Myocyte (in vitro differentiated cells): Measurements from ENCODE around the gene TTYH2. TPM values are rescaled to one million over a fixed set of nuclear protein-coding genes. Genes with fewer than 3 reads are reported as not detected.
A peak's percentile ranks its signal among the peaks of the same experiment; 100 is the strongest.

Experiments
- DNase-seq: peaks from one replicate; pipeline ENCODE4 v3.0.0-alpha.2; 2012; ENCODE audit warnings: low read depth
- total RNA-seq: library from RNA; depleted of rRNA; stranded (reverse); fragments of >200 nt; gene quantifications from 2 replicates; pipeline ENCODE4 v1.2.3, GENCODE V29; 2014

Gene TTYH2
- total RNA-seq, 1 donor from 2014 or later, result 1.4 TPM

DNA sequence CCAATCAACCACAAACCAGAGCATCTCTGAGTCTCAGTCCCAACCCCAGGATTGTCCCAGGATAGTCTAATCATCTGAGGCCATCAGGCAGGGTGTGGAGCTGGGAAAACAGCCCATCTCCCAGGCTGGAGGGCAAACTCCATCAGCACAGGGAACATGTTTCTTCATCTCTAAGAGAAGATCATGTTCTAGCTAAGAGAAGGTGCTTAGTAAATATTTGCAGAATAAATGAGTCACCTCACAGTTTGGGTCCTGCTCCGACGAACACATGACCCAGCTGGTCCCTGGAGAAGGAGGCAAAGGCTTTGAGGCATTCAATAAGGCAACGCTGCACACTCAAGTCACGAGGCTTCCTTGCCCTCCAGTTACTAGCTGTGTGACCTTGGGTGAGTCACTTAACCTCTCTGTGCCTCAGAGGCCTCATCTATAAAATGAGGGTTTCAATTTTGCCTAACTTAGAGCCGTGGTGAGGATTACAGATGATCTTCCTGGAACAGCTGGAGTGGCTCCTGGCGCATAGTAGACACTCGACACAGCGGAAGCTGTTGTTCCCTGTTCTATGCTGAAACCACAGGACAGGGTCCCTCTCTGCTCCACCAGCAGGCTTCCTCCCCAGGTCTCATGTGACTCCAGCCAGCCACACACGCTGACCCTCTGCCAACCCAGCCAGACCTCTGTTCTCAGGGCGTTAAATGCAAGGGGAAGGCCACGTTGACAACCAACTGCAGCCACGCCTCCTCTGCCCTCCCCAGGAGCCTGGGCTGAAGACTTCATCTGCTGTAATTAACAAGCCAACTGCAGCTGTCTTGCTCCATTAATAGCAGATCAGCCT, 20.2 kb upstream of the TTYH2 start:
- peak; percentile 97 for DNase-seq

DNA sequence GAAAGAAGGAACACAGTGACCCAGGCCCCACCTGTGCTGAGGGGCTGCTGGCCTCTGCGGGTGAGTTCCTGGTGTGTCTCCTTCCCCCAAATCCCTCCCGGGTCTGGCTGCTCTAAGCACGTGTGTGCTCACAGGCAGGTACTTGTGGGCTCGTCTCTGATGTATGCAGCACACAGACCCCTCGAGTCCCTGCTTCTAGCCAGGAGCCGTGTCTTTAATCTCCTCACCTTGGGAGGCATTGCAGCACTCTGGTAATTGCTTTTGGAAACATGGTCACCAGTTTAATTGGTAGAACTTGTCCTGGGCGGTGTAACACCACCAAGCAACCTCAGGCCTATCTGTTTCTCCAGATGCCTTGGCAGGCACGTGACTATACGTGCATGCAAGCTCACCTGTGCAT, 18.7 kb upstream of the TTYH2 start:
- DNase-seq, result no peak

DNA sequence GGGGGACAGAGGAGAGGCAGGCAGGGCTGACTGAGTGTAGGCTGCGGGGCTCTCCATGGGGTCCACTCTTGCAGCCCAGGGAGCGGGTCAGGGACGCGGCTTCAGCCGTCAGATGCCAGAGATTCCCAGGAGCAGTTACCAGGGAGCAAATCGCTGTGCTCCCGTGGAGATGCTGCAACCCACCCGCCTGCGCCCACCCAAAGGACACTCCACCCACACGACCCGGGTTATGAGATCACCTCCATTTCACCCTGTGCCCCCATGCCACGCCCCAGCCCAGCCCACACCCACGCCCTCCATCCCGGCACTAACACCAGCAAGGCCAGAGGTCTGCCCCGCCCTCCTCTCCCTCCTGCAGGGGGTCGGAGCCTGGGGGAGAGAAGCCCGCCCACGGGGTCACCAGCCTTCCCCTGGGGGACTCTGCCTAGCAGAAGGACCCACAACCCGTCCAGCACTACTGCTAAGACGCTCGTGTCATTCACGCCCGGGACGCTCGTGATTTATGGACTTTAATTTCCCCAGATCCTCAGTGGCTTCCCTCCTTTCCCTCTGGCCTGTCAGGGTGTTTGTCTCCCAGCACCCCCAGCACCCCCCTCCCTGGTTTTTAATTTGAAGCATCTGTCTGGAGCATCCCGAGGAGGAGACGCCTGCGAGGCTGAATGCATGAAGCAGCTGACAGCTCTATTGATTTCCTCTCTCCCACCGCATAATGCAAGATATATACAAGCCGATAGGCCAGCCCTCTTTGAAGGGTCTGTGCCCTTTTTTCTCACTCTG, 16.6 kb upstream of the TTYH2 start:
- no peak for DNase-seq

DNA sequence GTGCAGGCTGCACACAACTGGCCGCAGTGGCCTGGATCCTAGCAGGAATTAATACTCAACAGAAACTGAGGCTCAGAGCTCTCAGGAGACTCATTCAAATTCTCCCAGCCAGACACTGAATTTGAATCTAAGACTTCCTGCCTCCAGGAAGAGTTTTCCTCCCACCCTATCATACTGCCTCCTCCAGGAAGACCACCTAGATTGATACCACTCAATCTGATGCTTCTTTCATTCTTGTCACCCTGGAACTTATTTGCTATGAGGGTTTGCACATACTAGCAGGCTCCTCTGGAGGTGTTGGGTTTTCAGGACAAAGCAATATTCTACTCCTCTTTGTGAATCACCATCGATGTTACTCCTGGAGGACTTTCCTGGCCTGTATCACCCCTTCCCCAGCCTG, 15.6 kb upstream of the TTYH2 start:
- no peak for DNase-seq

DNA sequence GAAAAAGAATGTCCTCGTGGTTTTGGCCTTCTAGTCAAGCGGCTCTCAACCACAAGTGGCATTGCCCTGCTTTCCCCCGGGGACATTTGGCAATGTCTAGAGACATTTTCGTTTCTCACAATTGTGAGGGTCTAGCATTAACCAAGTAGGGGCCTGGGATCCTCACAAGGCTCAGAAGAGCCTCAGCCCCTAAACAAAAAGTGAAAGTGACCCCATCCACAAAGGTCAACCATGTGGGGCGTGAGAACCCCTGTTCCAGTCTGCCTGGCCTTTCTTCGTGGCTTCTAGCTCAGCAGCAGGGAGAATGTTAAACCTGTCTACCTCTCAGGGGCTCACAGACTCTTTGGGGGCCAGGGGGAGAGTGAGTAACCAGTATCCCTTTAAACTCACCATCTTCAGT, 14.7 kb upstream of the TTYH2 start:
- DNase-seq, result no peak

DNA sequence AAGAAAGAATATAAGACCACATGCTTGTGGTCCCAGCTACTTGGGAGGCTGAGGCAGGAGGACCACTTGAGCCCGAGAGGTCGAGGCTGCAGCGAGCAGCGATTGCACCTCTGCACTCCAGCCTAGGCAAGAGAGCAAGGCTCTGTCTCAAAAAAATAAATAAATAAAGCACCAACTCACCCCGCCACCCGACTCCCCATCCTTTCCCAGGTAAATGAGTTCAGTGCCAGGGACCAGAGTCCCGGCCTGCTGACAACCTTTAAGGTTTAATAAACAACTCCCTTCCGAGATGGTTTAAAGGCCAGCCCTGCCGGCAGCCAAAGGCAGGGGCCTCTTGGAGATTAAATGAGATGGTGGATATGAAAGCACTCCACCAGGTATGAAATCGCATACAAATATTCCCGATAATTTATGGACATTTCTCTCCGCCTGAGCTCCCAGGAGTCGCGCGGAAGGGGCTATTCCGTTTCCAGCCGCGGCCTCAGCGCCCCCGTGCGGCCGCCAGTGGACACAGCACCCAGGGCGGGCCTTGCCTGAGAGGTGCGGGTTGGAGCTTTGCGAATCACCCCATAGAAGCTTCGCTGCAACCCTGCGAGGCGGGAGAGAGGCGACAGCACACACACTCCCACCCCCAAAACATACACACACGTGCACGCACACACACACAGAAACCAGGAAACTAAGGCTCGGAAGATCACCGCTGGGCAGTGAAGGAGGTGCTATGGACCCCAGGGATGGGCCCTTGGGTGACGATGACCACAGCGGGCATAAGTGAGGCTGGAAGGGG, 13.9 kb upstream of the TTYH2 start:
- DNase-seq, result no peak

DNA sequence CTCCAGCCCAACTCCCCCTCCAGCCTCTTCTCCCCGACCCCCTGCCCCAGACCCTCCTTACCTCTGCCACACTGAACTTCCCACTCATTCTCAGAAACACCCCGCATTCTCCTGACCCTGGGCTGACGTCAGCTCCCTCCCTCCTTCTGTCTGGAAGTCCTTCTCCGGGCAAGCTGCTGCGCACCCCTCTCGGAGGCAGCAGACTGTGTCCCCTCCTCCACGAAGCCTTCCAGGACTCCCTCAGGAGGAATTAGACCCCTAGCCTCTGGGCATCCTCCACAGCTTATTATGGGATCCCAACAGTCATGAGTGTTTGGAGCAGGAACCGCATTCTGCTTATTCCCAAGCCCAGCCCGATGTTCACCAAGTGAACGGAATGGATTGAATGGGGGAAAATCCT, 13.3 kb upstream of the TTYH2 start:
- DNase-seq, result no peak

DNA sequence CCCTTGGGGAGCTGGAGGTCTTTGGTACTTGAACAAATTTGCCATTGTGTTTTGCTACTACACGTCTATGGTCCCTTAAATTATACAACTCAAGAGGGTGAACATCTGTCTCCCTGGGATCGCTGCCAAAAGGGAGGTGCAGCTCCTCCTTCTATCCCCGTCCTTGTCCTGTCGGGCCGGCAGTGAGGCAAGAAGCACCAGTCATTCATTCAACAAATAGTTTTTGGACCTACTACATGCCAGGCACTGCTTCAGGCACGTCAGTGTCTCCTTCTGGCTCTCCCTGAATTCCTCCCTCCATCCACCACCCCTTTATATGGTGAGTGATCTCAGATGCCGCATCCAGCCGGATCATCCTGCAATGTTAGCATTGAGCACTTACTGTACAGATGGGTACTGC, 12.1 kb upstream of the TTYH2 start:
- DNase-seq, result peak; percentile 81

DNA sequence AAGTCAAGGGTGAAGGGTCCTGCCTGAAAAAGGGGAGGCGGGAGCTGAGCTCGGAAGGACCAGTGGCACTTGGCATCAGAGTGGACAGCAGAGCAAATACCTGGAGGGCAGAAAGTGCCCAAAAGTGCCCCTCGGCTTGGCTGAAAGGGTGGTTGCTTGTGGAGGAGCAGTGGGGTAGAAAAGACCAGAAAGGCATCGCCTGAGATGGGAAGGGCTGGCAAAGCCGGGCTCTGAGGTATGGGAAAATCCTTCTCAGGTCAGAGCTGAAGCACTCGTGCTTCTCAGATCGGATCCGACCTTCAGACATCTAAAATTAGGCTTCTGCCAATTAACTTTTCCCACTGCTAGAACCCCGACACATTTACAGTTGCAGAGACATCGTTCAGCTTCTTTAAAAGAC, 11.4 kb upstream of the TTYH2 start:
- DNase-seq, result no peak

DNA sequence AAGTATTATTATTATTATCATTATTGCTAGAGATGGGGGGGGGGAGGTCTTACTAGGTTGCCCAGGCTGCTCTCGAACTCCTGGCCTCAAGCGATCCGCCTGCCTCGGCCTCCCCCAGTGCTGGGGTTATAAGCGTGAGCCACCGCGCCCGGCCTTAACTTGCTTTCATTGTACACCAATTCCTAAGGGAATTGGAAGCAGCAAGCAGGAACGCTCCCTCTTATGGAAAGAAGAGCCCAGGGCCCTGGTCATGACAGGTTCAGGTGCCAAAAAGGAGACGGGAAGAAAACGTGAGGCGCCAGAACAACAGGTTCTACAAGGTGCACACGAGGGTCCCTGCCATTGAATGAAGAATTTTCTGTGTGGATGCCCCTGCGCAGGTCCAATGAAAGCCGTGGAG, 10.4 kb upstream of the TTYH2 start:
- DNase-seq, result no peak

DNA sequence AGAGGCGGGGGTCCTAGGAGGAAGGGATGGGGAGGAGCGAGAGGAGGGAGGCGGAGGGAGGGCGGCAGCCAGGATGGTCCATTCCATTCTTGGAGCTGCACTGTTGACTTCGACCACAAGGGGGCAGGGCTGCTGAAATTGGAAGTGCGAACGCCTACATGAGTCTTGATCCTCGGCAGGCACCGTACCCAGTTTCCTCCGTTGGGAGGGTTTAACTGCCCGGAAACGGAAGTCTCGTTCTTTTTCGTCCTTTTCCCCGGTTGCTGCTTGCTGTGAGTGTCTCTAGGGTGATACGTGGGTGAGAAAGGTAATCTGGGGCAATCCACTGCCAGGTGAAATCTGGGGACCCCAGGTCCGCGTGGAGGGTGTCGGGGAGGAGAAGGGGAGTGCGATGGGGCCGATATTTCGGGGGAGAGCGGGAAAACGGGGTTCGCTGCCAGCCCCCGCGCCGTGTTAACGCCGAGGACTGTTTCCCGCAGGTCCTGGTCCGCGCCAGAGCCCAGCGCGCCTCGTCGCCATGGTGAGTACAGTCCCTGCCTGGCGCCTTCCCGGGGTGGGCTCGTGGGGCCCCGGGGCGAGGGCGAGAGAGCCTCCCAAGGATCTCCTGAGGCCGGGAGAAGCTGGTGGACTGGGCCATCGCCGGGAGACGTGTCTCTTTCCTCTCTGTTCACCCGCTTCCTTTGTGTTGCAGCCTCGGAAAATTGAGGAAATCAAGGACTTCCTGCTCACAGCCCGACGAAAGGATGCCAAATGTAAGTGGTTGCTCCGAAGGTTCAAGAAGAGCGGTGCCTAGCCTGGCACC, 9.7 kb upstream of the TTYH2 start, which contains the start of gene RPL38:
Gene RPL38, plus strand, starts transcription at position 240 of the 802 bp plus-strand sequence. Its CDS starts 278 bp downstream, at position 518.
- DNase-seq, result peak; percentile 98

DNA sequence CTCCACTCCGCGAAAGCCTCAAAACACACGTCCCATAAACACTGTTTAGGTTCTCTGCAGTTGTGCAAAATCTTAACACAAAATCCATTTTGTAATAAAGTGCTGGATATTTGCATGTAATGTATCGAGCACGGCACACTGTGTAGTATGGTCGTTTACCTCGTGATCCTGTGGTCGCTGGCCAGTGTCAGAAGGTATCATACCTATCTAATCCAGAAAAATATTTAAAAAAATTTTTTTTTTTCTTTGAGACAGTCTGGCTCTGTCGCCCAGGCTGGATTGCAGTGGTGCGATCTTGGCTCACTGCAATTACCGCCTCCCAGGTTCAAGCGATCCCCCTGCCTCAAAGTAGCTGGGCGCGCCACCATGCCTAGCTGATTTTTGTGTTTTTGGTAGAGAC, 8.9 kb upstream of the TTYH2 start:
- no peak for DNase-seq

DNA sequence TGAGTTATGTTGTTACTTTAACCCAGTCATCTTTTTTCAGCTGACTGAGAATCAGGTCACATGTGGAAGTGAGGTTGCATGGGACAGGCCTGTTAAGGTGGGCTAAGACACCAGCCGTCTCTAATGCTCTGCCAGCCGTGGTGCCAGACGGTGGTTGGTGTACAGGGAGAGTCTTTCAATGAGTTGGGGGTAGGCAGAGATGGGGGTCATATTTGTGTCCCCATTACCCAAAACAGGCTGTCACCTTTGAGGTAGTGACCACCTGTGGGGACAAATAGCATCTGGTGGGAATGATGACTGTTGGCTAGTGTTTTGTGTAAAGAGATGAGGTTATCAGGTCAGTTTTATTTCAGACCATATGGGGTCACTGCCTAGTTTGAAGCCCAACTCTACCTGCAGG, 8.1 kb upstream of the TTYH2 start:
- DNase-seq, result no peak

DNA sequence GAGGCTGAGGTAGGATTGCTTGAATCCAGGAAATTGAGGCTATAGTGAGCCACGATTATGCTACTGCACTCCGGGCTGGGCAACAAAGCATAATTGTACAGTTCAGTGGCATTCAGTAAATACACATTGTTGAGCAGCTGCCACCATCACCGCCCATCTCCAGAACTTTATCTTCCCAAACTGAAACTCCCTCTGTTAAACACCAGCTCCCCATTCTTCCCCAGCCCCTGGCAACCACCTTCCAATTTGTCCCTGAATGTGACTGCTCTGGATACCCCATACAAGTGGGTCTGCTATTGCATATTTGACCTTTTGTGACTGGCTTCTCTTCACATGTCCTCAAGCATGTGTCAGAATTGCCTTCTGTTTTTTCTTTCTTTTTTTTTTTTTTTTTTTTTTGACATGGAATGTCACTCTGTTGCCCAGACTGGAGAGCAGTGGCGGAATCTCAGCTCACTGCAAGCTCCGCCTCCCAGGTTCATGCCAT, 7.0 kb upstream of the TTYH2 start:
- no peak for DNase-seq

DNA sequence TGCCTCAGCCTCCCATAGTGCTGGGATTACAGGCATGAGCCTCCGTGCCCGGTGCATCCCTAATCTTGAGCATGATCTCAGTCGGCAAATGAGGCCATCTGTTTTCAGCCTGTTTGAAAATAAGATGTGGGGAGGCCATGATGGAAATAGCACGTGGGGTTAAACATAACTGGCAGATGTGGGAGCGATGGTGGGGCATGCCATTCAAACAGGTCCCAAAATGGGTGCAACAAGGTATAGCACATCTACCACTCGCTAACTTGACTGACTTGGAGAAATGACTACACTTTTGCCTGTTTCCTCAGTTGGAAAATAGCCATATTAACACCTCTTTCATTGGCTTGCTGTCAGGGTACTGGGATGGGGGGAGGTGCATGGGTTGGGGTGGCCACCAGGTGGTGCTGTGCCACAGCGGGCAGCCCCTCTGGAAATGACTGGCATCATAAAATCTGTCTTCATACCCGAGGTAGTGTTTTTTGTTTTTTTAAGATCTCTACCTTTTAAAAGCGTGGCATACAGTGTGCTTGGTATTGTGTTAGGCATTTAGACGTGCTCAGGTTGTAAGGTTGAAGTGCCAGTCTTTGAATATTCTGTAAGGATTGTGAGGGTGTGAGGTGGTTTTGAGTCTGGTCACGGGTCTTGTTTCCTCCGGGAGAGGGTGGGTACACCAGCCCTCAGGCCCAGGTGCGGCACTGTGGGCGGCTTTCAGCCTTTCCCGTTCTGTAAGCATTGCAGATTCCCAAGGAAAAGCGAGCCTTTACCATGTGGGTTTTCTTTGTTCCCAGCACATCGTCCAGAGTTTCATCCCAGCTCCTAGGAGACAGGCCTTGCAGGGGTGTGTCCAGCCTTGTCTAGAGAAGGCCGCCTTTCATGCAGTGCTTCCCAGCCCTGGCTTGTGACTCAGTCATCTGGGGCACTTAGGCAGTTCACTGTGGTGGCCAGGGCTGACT, 2.9 kb upstream of the TTYH2 start:
- peak; percentile 60 for DNase-seq

DNA sequence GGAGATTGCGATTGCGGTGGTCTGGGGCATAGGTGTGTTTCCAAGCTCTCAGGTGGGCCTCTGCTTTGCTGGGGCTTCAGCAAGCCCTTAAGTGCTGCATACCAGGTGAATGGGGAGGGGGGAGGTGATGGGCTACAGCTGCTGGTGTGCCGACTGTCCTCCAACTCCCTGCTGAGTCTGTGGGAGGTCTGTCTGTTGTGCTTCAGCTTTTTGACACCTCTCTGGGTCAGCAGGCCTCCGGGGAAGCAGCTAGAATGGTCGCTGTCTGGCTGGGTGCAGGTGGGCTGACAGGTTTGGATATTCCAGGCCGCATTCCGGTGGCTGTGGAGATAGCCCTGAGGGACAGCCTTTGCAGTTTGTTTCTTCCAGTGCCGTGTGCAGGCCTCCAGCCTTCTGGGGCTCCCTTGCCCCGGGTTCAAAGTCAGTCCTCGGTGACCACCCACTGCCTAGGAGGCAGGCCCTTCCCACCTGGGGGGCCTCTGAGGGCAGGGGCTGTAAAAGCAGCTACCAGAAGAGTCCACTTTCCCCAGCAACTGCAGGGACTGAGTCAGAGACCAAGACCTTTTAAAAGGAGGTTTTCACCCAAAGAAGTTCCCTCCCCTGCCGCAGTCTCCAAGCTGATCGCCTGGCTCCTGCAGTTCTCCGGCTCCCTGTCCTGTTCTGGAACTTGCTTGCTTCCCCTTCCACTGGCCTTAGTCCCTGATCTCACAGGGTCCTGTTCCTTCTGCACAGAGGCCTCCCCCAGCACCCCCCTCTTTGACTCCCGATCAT, 2.0 kb upstream of the TTYH2 start:
- no peak for DNase-seq

DNA sequence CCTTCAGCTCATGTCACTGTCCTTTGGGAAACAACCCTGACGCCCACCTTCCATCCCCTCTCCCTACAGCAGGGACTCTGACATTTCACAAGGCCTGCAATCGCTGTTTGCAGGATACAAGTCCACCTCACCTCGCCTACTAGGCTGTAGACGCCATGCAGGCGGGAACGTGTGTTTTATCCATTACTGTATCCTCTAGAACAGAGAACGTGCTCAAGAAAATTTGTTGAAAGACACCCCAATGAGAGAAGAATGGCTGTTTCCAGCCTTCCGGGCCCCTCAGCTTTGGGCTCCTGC, 1.5 kb upstream of the TTYH2 start:
- no peak for DNase-seq

DNA sequence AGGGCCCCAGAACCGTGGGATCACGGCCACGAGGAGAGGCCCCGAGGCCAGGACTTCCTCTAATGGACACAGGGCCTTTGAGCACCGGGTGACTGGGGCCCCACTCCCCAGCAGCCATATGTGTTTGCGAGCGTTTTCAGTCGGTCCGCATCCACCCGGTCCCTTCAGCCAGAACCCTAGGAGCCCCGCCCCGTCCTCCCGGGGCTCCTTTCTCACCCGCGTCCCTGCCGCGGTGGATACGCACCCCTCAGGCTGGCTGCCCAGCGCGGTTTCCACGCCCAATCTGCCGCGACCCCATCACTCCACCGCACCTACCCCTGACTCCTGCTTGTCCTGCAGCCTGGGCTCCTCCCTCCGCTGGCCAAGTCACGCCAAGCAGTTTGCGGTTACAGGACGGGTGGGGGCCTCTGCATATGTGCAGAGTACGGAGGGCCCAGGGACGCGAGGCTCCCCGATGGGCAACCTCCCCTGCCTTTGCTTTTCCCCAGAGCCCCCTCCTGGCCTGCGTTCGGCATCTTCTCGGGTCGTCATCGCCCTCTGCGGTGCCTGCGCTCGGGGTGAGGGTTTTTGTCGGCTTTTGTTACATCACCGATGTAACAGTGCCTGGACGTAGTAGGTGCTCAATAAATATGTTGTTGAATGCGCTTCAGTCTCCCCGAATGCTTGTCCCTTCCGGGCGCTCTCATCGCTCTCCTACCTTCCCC, 1.0 kb upstream of the TTYH2 start:
- no peak for DNase-seq
